Vein endothelial cell (primary cell): ENCODE measurements around the gene LIPE. TPM values are rescaled to one million over a fixed set of nuclear protein-coding genes. Genes with fewer than 3 reads are reported as not detected.

Source experiments
- small RNA-seq: library from RNA; depleted of rRNA; stranded (forward); fragments of <200 nt; gene quantifications from one replicate; pipeline ENCODE3, GENCODE V24; 2012
- total RNA-seq: library from RNA; depleted of rRNA; stranded (reverse); fragments of >200 nt; gene quantifications from 2 replicates; pipeline ENCODE4 v1.2.3, GENCODE V29; 2012

Gene LIPE, protein sequence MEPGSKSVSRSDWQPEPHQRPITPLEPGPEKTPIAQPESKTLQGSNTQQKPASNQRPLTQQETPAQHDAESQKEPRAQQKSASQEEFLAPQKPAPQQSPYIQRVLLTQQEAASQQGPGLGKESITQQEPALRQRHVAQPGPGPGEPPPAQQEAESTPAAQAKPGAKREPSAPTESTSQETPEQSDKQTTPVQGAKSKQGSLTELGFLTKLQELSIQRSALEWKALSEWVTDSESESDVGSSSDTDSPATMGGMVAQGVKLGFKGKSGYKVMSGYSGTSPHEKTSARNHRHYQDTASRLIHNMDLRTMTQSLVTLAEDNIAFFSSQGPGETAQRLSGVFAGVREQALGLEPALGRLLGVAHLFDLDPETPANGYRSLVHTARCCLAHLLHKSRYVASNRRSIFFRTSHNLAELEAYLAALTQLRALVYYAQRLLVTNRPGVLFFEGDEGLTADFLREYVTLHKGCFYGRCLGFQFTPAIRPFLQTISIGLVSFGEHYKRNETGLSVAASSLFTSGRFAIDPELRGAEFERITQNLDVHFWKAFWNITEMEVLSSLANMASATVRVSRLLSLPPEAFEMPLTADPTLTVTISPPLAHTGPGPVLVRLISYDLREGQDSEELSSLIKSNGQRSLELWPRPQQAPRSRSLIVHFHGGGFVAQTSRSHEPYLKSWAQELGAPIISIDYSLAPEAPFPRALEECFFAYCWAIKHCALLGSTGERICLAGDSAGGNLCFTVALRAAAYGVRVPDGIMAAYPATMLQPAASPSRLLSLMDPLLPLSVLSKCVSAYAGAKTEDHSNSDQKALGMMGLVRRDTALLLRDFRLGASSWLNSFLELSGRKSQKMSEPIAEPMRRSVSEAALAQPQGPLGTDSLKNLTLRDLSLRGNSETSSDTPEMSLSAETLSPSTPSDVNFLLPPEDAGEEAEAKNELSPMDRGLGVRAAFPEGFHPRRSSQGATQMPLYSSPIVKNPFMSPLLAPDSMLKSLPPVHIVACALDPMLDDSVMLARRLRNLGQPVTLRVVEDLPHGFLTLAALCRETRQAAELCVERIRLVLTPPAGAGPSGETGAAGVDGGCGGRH
- total RNA-seq: 4.5 and 5.6 TPM in 2 replicates

DNA sequence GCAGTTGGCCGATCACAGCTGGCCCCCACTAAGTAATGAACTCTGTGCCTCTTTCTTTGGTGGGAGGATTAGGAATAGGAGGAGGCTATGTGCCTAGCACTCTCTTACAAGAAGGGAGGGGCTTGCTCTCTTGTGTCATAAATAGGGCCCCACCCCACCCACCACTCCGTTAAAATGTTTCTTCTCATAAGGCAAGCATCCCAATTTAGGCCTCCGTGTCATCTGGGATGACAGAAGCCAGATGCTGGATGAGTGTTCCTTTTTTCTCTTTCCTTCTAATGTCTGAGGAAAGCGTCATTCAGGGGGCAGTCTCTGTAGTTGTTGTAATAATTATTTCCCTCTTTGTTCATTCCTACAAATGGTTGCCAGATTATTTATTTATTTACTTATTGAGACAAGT is at the start of gene LIPE:
TSS of gene LIPE (minus strand) at position 76 of the 400 bp plus-strand sequence. CDS start 239 bp downstream, outside the sequence.

DNA sequence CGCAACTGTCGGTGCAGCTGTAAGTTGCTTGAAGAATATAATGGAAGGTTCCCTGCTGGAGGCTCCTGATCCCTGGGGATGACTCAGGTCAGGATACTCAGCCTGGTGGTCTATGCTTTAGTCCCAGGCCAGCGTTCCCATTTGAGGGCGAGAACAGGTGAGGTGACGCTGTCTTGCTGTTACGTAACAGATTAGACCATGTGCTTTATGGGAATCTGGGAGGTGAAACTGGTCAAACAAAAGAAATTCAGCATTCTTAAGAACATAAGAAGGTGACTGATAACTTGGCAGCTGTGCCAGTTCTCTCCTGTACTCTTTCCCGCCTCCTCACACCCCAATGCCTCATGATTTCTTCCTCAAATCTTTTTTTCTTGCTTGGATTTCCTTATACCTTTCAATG is 15.6 kb upstream of the LIPE start, which contains the start of gene CXCL17:
TSS of gene CXCL17 (minus strand) at position 114 of the 400 bp plus-strand sequence. CDS start 114 bp downstream, outside the sequence.

DNA sequence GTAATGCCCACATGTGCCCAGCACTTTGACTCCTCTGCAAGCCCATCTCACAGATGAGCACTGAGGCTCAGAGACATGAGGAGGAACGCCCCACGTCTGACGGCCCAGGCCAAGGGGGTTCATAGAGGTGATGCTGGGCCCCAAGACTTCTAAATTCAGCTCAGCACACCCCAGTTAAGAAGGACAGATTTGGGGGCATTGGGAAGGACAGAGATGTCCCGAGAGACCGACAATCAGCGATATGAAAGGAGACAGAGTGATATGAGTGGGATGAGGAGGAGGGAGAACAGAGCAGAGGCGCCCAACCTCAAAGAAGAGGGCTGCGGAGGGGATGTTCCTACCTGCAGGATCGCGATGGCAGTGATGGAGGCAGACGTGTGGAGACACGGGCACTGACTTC is 37.3 kb downstream of the LIPE start, which contains the start of gene CNFN:
TSS of gene CNFN (minus strand) at position 399 of the 400 bp plus-strand sequence. CDS start 1,260 bp downstream, outside the sequence.

Small RNA genes lying within 50 kb of the gene (small RNA-seq; reads per million reads assigned to genes)
- not detected for gene RNU4-60P

Other genes with a start within 250 kb of the LIPE start
- gene DEDD2, start 209.7 kb downstream of the LIPE start, total RNA-seq: 18.9 and 24.6 TPM in 2 replicates
- gene ZNF526, start 207.1 kb downstream of the LIPE start, total RNA-seq: 15.7 and 16.7 TPM in 2 replicates
- 30.1 and 34.4 TPM in 2 replicates for gene GSK3A, start 184.8 kb downstream of the LIPE start, total RNA-seq
- 56.6 and 90.2 TPM in 2 replicates for gene ERF, start 172.3 kb downstream of the LIPE start, total RNA-seq
- 37.2 and 42.5 TPM in 2 replicates for gene CIC, start 158.1 kb downstream of the LIPE start, total RNA-seq
- gene PRR19, start 125.3 kb downstream of the LIPE start, total RNA-seq: 0.67 and 0.98 TPM in 2 replicates
- 41.3 and 51.6 TPM in 2 replicates for gene PAFAH1B3, start 124.8 kb downstream of the LIPE start, total RNA-seq
- gene TMEM145, start 114.1 kb downstream of the LIPE start, total RNA-seq: not detected in 2 replicates
- gene MEGF8, start 101.8 kb downstream of the LIPE start, total RNA-seq: 33.1 and 49.0 TPM in 2 replicates
- gene CNFN, start 37.1 kb downstream of the LIPE start, total RNA-seq: 0.65 TPM in 1 of 2 replicates, not detected in the other
- not detected in 2 replicates for gene CXCL17, start 15.6 kb upstream of the LIPE start, total RNA-seq
- gene CEACAM1, start 101.1 kb upstream of the LIPE start, total RNA-seq: 3.2 and 6.2 TPM in 2 replicates
- not detected in 2 replicates for gene CEACAM8, start 167.5 kb upstream of the LIPE start, total RNA-seq